ENCODE data around the gene RSPO1.
"Not testable (repeated sequence)": the region's sequence is repeated elsewhere in the genome, so short reads cannot be mapped to it uniquely, and the experiment has no call there.

The RSPO1 gene

GRCh38 chr1:37634244-37634991 is at the start of gene RSPO1:
Gene RSPO1, minus strand, starts transcription at chr1:37634892. Its CDS starts 5,231 bp downstream, at chr1:37629661.
- H3K4me3 ChIP-seq (ENCODE audit: low read length), result peak within 1 kb of the TSS; percentile 43
- H3K9ac ChIP-seq (ENCODE audit: low read length), result no peak within 1 kb of the TSS
- no peak within 1 kb of the TSS for H3K27ac ChIP-seq (ENCODE audit: low read length)
- peaks cover 5% of the 10 kb centered on the region for H3K4me1 ChIP-seq (ENCODE audit: control insufficient read depth, low read depth, low read length)
- H3K27me3 ChIP-seq (ENCODE audit: control insufficient read depth, insufficient read depth, low read length), result peaks cover 100% of the 10 kb centered on the region
- no peaks in the 10 kb centered on the region for H3K36me3 ChIP-seq (ENCODE audit: control insufficient read depth, low read depth, low read length)
- no peaks in the 10 kb centered on the region for H3K9me3 ChIP-seq (ENCODE audit: control insufficient read depth, low read depth, low read length)

- H3K27ac ChIP-seq (ENCODE audit: low read length); H3K27me3 ChIP-seq (ENCODE audit: control insufficient read depth, insufficient read depth, low read length); H3K9ac ChIP-seq (ENCODE audit: low read length); H3K4me1 ChIP-seq (ENCODE audit: control insufficient read depth, low read depth, low read length); H3K9me3 ChIP-seq (ENCODE audit: control insufficient read depth, low read depth, low read length); H3K4me3 ChIP-seq (ENCODE audit: low read length): not testable (repeated sequence)
- peaks cover 44% of the 10 kb centered on the region for H3K36me3 ChIP-seq (ENCODE audit: control insufficient read depth, low read depth, low read length)
Measured at GRCh38 chr1:37684182-37684581, 49.5 kb upstream of the RSPO1 start.

GRCh38 chr1:37682334-37682987 is 47.8 kb upstream of the RSPO1 start:
- H3K27me3 ChIP-seq (ENCODE audit: control insufficient read depth, insufficient read depth, low read length), result no peaks in the 10 kb centered on the region
- H3K9me3 ChIP-seq (ENCODE audit: control insufficient read depth, low read depth, low read length), result no peaks in the 10 kb centered on the region
- peaks cover 39% of the 10 kb centered on the region for H3K36me3 ChIP-seq (ENCODE audit: control insufficient read depth, low read depth, low read length)
- H3K4me3 ChIP-seq (ENCODE audit: low read length), result no peak overlapping the region
- no peak overlapping the region for H3K27ac ChIP-seq (ENCODE audit: low read length)
- no peaks in the 10 kb centered on the region for H3K4me1 ChIP-seq (ENCODE audit: control insufficient read depth, low read depth, low read length)
- no peak overlapping the region for H3K9ac ChIP-seq (ENCODE audit: low read length)

GRCh38 chr1:37680933-37681332 is 46.2 kb upstream of the RSPO1 start:
- H3K9ac ChIP-seq (ENCODE audit: low read length), result no peak overlapping the region
- H3K4me1 ChIP-seq (ENCODE audit: control insufficient read depth, low read depth, low read length), result peaks cover 6% of the 10 kb centered on the region
- no peak overlapping the region for H3K4me3 ChIP-seq (ENCODE audit: low read length)
- no peaks in the 10 kb centered on the region for H3K9me3 ChIP-seq (ENCODE audit: control insufficient read depth, low read depth, low read length)
- H3K27me3 ChIP-seq (ENCODE audit: control insufficient read depth, insufficient read depth, low read length), result no peaks in the 10 kb centered on the region
- no peak overlapping the region for H3K27ac ChIP-seq (ENCODE audit: low read length)
- H3K36me3 ChIP-seq (ENCODE audit: control insufficient read depth, low read depth, low read length), result peaks cover 30% of the 10 kb centered on the region

GRCh38 chr1:37677808-37678207 is 43.1 kb upstream of the RSPO1 start:
- Histone ChIP-seq H3K27me3 (ENCODE audit: control insufficient read depth, insufficient read depth, low read length) (no peaks in the 10 kb centered on the region), H3K4me3 (ENCODE audit: low read length) (no peak overlapping the region), H3K27ac (ENCODE audit: low read length) (no peak overlapping the region), H3K9ac (ENCODE audit: low read length) (no peak overlapping the region), H3K9me3 (ENCODE audit: control insufficient read depth, low read depth, low read length) (no peaks in the 10 kb centered on the region), H3K36me3 (ENCODE audit: control insufficient read depth, low read depth, low read length) (peaks cover 10% of the 10 kb centered on the region), H3K4me1 (ENCODE audit: control insufficient read depth, low read depth, low read length) (peaks cover 6% of the 10 kb centered on the region)

- no peak overlapping the region for H3K27ac ChIP-seq (ENCODE audit: low read length)
Measured at GRCh38 chr1:37677143-37677439, 42.4 kb upstream of the RSPO1 start.

GRCh38 chr1:37676281-37677142 is 41.8 kb upstream of the RSPO1 start:
- Histone ChIP-seq H3K27me3 (ENCODE audit: control insufficient read depth, insufficient read depth, low read length) (no peaks in the 10 kb centered on the region), H3K4me3 (ENCODE audit: low read length) (no peak overlapping the region), H3K9ac (ENCODE audit: low read length) (no peak overlapping the region)

More at GRCh38 chr1:37677143-37677439, 42.4 kb upstream of the RSPO1 start:
- Histone ChIP-seq H3K27me3 (ENCODE audit: control insufficient read depth, insufficient read depth, low read length) (no peaks in the 10 kb centered on the region), H3K9ac (ENCODE audit: low read length) (no peak overlapping the region), H3K9me3 (ENCODE audit: control insufficient read depth, low read depth, low read length) (no peaks in the 10 kb centered on the region), H3K4me3 (ENCODE audit: low read length) (no peak overlapping the region), H3K4me1 (ENCODE audit: control insufficient read depth, low read depth, low read length) (peaks cover 6% of the 10 kb centered on the region), H3K36me3 (ENCODE audit: control insufficient read depth, low read depth, low read length) (peaks cover 4% of the 10 kb centered on the region)

GRCh38 chr1:37673920-37674319 is 39.2 kb upstream of the RSPO1 start:
- Histone ChIP-seq H3K27ac (ENCODE audit: low read length) (no peak overlapping the region), H3K27me3 (ENCODE audit: control insufficient read depth, insufficient read depth, low read length) (no peaks in the 10 kb centered on the region)

More at GRCh38 chr1:37676281-37677142, 41.8 kb upstream of the RSPO1 start:
- peaks cover 6% of the 10 kb centered on the region for H3K4me1 ChIP-seq (ENCODE audit: control insufficient read depth, low read depth, low read length)
- no peaks in the 10 kb centered on the region for H3K9me3 ChIP-seq (ENCODE audit: control insufficient read depth, low read depth, low read length)
- no peak overlapping the region for H3K27ac ChIP-seq (ENCODE audit: low read length)
- H3K36me3 ChIP-seq (ENCODE audit: control insufficient read depth, low read depth, low read length), result no peaks in the 10 kb centered on the region

GRCh38 chr1:37672136-37672870 is 37.6 kb upstream of the RSPO1 start:
- Histone ChIP-seq H3K36me3 (ENCODE audit: control insufficient read depth, low read depth, low read length) (no peaks in the 10 kb centered on the region), H3K9me3 (ENCODE audit: control insufficient read depth, low read depth, low read length) (no peaks in the 10 kb centered on the region), H3K9ac (ENCODE audit: low read length) (no peak overlapping the region), H3K27me3 (ENCODE audit: control insufficient read depth, insufficient read depth, low read length) (no peaks in the 10 kb centered on the region), H3K4me3 (ENCODE audit: low read length) (no peak overlapping the region), H3K4me1 (ENCODE audit: control insufficient read depth, low read depth, low read length) (peaks cover 6% of the 10 kb centered on the region), H3K27ac (ENCODE audit: low read length) (no peak overlapping the region)

More at GRCh38 chr1:37673920-37674319, 39.2 kb upstream of the RSPO1 start:
- H3K4me3 ChIP-seq (ENCODE audit: low read length), result no peak overlapping the region
- no peaks in the 10 kb centered on the region for H3K36me3 ChIP-seq (ENCODE audit: control insufficient read depth, low read depth, low read length)
- no peaks in the 10 kb centered on the region for H3K9me3 ChIP-seq (ENCODE audit: control insufficient read depth, low read depth, low read length)
- H3K4me1 ChIP-seq (ENCODE audit: control insufficient read depth, low read depth, low read length), result peaks cover 6% of the 10 kb centered on the region
- H3K9ac ChIP-seq (ENCODE audit: low read length), result no peak overlapping the region

GRCh38 chr1:37671261-37671660 is 36.6 kb upstream of the RSPO1 start:
- no peak overlapping the region for H3K9ac ChIP-seq (ENCODE audit: low read length)
- H3K4me3 ChIP-seq (ENCODE audit: low read length), result no peak overlapping the region
- no peak overlapping the region for H3K27ac ChIP-seq (ENCODE audit: low read length)
- no peaks in the 10 kb centered on the region for H3K36me3 ChIP-seq (ENCODE audit: control insufficient read depth, low read depth, low read length)
- H3K4me1 ChIP-seq (ENCODE audit: control insufficient read depth, low read depth, low read length), result peaks cover 1% of the 10 kb centered on the region
- H3K27me3 ChIP-seq (ENCODE audit: control insufficient read depth, insufficient read depth, low read length), result no peaks in the 10 kb centered on the region
- H3K9me3 ChIP-seq (ENCODE audit: control insufficient read depth, low read depth, low read length), result no peaks in the 10 kb centered on the region

GRCh38 chr1:37670133-37670532 is 35.4 kb upstream of the RSPO1 start:
- Histone ChIP-seq H3K27ac (ENCODE audit: low read length) (no peak overlapping the region), H3K9me3 (ENCODE audit: control insufficient read depth, low read depth, low read length) (no peaks in the 10 kb centered on the region), H3K4me1 (ENCODE audit: control insufficient read depth, low read depth, low read length) (no peaks in the 10 kb centered on the region), H3K36me3 (ENCODE audit: control insufficient read depth, low read depth, low read length) (no peaks in the 10 kb centered on the region), H3K27me3 (ENCODE audit: control insufficient read depth, insufficient read depth, low read length) (no peaks in the 10 kb centered on the region), H3K9ac (ENCODE audit: low read length) (no peak overlapping the region), H3K4me3 (ENCODE audit: low read length) (no peak overlapping the region)
